Tongue (tissue), 2 donors: Measurements from ENCODE around the gene EIF4A3. TPM values are rescaled to one million over a fixed set of nuclear protein-coding genes. Genes with fewer than 3 reads are reported as not detected.

Experiments used
- DNase-seq: peaks from one replicate; pipeline ENCODE4 v3.0.0-alpha.2; 2015
- total RNA-seq: library from RNA; depleted of rRNA; stranded (reverse); fragments of >200 nt; gene quantifications from one replicate; pipeline ENCODE4 v1.2.3, GENCODE V29; 2014

EIF4A3 gene
- total RNA-seq, 1 donor from 2014 or later, result 88.5 TPM

DNA sequence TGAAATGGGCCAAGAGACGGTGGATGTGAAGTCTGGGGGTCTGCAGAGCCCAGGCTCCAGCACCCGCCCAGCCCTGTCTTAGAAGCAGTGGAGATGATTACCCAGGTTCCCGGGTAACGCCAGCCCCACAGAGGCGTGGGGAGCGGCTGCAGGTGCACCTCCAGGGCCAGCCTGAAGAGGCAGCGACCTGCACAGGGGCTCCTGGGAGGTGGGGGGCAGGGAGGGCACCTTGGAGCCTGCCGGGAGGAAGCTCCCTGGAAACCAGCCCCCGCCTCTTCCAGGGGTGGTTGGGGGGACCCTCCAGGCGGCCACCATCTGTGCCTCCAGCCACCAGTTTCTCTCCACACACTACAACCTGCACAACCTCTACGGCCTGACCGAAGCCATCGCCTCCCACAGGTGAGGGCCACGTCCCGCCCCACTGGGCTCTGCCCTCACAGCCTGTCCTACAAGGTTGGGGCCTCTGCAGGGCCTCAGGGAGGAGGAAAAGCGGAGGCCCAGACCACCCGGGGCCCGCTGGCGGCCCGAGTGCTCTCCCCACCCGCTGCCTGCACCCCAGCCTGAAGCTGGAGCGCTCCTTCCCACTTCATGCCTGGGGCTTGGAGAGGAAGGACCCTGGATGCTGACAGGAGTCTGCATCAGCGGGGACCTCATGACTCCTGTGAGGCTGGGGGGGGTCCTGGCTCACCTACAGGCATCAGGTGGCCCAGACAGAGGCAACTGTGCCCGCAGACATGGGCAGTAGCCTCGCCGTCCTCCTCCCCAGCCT lies 35.0 kb downstream of the EIF4A3 start:
- DNase-seq, result no peak

DNA sequence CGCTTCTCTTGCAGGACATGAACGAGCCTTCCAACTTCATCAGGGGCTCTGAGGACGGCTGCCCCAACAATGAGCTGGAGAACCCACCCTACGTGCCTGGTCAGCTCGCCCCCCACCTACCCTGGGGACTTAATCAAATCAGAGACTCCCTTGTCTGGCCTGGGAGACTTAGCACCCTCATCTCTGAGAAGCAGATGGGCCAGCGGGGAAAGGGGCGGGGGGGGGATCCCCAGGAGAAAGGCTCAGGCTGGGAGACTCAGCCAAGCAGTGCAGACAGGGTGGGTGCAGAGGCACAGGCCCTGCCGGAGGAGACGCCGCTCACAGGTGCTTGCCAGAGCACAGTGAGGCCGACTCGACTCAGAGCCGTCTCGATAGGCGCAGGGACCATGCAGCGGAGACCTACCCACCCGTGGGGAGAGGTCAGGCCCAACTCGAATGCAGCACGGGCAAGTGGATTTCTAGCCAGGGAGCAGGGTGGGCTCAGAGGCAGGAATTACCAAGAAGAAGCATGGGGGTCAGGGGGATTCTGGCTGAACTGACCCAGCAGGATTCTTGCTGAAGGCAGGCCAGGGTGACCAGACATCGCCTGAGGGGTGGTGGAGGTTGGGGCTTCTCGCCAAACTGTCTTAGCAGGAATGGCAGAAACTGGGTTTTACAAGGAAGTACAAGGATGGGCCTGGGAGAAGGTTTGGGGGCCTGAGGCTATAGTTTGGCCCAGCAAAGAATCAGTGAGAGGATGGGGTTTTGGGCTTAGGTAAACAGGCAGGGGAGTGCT lies 35.8 kb downstream of the EIF4A3 start:
- DNase-seq, result no peak

DNA sequence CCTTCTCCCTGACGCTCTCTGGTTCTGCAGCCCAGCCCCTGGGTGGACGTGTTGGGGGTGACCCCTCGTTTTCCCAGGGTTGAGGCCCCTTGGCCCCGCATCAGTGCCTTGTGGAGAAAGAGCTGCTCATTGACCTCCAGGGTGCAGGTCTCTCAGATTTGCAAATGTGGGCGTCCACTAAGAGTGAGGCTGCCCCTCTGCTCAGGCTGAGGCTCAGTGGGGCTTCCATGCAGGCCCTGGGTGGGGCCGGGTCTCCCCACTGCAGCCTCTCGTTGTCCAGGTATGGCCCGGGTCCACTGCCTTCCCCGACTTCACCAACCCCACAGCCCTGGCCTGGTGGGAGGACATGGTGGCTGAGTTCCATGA lies 36.5 kb downstream of the EIF4A3 start:
- DNase-seq, result no peak

DNA sequence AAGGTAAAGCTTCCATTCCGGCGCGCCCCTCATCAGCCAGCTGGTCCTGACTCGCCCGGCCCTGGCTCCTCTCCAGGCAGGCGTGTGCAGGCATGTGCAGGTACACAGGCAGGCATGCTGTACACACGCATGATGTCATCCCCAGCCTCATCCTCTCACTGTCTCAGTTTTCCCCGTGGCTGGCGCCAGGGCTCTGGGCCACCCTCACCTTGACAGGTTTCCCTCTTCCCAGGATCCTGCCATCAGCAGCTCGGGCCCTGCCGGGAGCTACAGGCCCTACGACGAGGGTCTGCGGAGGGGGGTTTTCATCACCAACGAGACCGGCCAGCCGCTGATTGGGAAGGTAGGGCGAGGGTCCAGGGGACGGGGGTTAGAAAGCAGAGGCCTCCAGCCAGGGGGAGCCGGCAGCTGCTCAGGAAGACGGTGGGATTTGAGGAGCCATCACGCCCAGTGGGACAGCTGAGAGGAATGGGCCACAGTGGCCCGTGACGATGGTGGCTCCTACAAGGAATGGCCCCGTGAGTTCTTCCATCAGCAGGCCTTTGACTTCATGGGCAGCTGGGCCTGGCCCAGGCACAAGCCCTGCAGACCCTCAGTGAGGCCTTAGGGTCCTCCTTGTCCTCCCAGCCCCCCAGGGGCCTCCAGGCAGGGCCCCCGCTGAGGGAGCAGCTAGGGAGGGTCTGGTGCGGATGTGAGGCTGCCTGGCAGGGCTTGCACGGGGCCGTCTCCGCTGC lies 37.0 kb downstream of the EIF4A3 start:
- DNase-seq, result peak; percentile 69

DNA sequence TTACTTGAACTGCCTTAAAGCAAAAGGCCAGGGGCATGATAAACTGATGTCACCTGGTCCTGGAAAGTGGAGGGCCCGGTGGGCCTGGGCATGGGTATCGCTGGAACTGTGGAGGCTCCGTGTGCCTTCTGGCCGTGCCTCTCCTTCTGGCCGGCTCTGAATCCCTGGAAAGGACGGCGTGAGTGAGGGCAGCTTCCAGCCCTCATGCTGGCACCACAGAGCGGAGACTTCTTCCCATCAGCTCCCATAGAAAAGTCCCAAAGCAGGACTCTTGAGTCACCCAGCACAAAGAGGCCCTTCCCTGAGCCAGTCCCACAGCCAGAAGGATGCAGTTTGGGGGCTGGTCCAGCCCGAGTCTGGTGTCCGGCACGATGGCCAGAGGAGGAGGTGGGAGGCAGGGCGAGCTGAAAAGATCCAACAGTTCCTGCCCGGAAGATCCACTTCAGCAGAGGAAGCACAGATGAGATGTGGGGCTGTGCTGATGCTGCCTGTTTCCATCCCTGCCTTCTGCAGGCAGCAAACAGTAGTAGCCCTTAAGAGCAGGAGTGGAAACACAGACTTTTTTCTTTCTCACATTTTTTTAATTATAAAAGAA lies 37.8 kb downstream of the EIF4A3 start:
- no peak for DNase-seq

DNA sequence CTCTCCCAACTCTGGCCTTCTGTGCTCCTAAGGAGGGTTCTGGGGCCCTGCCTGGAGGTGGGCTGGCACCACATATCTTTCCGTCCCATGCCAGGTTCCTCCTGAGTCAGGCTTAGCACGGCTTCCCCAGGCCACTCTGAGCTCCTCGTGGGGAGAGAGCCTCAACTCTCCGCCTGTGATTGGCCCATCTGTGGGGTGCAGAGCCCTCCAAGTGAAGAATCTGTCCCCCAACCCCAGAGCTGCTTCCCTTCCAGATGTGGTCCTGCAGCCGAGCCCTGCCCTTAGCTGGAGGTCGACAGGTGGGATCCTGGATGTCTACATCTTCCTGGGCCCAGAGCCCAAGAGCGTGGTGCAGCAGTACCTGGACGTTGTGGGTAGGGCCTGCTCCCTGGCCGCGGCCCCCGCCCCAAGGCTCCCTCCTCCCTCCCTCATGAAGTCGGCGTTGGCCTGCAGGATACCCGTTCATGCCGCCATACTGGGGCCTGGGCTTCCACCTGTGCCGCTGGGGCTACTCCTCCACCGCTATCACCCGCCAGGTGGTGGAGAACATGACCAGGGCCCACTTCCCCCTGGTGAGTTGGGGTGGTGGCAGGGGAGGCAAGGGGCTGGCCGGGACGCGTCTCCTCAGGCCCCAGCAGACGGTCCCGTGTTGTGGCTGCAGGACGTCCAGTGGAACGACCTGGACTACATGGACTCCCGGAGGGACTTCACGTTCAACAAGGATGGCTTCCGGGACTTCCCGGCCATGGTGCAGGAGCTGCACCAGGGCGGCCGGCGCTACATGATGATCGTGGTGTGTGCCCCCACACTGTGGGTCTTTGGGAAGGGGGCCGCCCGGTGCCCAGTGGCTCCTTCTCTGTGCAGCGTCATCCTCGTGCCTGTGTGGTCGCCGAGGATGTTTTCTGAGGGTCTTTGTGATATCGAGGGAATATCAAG lies 38.6 kb downstream of the EIF4A3 start:
- no peak for DNase-seq

DNA sequence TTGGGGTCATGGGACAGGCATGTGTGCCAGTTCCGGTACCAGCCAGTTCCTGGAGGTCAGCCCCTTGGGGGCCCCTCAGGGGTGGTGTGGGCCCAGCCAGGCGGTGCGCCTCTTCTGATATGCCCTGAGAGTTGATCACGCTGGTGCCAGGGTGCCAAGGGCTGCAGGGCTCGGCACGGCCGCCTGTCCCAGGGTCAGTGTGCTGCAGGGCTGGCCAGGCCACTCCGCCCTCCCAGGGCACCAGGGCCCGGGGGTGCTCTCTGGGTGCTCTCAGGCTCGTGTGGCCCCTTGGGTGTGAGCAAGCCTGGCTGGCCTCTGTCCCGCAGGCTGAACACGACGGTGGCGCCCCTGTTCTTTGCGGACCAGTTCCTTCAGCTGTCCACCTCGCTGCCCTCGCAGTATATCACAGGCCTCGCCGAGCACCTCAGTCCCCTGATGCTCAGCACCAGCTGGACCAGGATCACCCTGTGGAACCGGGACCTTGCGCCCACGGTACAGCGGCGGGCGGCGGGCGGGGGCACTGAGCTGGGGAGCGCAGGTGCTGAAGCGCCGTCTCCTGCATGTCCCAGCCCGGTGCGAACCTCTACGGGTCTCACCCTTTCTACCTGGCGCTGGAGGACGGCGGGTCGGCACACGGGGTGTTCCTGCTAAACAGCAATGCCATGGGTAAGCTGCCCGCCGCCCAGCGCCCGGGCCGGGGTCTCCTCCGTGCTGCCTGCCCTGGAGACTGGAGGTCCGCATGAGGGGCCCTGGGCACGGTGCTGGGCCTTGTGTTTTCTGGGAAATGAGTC lies 39.5 kb downstream of the EIF4A3 start:
- no peak for DNase-seq

DNA sequence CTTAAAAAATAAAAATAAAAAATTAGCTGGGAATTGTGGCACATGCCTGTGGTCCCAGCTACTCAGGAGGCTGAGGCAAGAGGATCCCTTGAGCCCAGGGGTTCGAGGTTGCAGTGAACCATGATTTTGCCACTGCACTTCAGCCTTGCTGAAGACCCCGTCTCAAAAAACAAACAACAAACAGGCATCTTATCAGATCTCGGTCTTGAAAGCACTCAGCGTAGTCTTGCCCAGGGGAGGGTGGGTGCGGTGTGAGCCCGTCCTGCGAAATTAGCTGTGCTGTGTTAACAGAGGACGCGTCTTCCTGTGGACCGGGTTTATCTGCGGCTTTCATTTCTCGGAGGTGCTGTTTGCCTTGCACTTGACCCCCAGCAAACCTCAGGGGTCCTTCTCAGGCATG lies 40.2 kb downstream of the EIF4A3 start:
- no peak for DNase-seq

DNA sequence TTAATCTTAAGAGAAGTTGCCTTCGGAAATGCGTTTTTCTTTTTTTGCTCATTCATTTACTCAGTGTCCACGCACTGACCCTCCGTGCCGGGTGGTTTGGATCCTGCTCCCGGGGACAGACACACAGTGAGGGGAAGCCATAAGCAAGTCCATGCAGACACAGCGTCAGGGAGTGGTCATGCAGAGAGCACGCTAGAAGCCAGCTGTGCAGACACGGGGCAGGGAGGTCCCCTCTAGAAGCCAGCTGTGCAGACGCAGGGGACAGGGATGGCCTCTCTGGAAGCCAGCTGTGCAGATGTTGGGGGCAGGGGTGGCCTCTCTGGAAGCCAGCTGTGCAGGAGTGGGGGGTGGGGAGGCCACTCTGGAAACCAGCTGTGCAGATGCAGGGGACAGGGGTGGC lies 40.8 kb downstream of the EIF4A3 start:
- peak; percentile 91 for DNase-seq

DNA sequence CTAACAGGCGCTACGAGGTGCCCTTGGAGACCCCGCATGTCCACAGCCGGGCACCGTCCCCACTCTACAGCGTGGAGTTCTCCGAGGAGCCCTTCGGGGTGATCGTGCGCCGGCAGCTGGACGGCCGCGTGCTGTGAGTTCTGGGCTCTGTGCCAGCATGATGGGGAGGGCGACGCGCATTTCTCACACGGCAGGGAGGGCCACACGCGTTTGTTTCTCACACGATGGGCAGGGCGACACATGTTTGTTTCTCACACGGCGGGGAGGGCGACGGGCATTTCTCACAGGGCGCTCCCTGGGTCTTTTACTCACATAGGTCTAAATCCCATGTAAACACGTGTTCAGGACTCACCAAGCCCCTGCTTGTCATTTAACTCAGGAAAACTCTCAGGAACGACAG lies 41.2 kb downstream of the EIF4A3 start:
- DNase-seq, result peak; percentile 86

DNA sequence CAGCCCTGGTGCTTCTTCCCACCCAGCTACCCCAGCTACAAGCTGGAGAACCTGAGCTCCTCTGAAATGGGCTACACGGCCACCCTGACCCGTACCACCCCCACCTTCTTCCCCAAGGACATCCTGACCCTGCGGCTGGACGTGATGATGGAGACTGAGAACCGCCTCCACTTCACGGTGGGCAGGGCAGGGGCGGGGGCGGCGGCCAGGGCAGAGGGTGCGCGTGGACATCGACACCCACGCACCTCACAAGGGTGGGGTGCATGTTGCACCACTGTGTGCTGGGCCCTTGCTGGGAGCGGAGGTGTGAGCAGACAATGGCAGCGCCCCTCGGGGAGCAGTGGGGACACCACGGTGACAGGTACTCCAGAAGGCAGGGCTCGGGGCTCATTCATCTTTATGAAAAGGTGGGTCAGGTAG lies 42.0 kb downstream of the EIF4A3 start:
- DNase-seq, result no peak

DNA sequence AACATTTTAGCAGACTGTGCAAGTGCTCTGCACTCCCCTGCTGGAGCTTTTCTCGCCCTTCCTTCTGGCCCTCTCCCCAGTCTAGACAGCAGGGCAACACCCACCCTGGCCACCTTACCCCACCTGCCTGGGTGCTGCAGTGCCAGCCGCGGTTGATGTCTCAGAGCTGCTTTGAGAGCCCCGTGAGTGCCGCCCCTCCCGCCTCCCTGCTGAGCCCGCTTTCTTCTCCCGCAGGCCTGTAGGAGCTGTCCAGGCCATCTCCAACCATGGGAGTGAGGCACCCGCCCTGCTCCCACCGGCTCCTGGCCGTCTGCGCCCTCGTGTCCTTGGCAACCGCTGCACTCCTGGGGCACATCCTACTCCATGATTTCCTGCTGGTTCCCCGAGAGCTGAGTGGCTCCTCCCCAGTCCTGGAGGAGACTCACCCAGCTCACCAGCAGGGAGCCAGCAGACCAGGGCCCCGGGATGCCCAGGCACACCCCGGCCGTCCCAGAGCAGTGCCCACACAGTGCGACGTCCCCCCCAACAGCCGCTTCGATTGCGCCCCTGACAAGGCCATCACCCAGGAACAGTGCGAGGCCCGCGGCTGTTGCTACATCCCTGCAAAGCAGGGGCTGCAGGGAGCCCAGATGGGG lies 42.5 kb downstream of the EIF4A3 start:
- DNase-seq, result no peak

DNA sequence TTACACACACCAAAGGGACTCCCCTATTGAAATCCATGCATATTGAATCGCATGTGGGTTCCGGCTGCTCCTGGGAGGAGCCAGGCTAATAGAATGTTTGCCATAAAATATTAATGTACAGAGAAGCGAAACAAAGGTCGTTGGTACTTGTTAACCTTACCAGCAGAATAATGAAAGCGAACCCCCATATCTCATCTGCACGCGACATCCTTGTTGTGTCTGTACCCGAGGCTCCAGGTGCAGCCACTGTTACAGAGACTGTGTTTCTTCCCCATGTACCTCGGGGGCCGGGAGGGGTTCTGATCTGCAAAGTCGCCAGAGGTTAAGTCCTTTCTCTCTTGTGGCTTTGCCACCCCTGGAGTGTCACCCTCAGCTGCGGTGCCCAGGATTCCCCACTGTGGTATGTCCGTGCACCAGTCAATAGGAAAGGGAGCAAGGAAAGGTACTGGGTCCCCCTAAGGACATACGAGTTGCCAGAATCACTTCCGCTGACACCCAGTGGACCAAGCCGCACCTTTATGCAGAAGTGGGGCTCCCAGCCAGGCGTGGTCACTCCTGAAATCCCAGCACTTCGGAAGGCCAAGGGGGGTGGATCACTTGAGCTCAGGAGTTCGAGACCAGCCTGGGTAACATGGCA lies 43.4 kb downstream of the EIF4A3 start:
- no peak for DNase-seq

DNA sequence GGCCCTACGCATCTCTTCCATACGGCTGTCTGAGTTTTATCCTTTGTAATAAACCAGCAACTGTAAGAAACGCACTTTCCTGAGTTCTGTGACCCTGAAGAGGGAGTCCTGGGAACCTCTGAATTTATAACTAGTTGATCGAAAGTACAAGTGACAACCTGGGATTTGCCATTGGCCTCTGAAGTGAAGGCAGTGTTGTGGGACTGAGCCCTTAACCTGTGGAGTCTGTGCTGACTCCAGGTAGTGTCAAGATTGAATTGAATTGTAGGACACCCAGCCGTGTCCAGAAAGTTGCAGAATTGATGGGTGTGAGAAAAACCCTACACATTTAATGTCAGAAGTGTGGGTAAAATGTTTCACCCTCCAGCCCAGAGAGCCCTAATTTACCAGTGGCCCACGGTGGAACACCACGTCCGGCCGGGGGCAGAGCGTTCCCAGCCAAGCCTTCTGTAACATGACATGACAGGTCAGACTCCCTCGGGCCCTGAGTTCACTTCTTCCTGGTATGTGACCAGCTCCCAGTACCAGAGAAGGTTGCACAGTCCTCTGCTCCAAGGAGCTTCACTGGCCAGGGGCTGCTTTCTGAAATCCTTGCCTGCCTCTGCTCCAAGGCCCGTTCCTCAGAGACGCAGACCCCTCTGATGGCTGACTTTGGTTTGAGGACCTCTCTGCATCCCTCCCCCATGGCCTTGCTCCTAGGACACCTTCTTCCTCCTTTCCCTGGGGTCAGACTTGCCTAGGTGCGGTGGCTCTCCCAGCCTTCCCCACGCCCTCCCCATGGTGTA lies 44.1 kb downstream of the EIF4A3 start:
- no peak for DNase-seq

DNA sequence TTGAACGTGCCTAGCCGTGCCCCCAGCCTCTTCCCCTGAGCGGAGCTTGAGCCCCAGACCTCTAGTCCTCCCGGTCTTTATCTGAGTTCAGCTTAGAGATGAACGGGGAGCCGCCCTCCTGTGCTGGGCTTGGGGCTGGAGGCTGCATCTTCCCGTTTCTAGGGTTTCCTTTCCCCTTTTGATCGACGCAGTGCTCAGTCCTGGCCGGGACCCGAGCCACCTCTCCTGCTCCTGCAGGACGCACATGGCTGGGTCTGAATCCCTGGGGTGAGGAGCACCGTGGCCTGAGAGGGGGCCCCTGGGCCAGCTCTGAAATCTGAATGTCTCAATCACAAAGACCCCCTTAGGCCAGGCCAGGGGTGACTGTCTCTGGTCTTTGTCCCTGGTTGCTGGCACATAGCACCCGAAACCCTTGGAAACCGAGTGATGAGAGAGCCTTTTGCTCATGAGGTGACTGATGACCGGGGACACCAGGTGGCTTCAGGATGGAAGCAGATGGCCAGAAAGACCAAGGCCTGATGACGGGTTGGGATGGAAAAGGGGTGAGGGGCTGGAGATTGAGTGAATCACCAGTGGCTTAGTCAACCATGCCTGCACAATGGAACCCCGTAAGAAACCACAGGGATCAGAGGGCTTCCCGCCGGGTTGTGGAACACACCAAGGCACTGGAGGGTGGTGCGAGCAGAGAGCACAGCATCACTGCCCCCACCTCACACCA lies 44.8 kb downstream of the EIF4A3 start:
- peak; percentile 34 for DNase-seq

DNA sequence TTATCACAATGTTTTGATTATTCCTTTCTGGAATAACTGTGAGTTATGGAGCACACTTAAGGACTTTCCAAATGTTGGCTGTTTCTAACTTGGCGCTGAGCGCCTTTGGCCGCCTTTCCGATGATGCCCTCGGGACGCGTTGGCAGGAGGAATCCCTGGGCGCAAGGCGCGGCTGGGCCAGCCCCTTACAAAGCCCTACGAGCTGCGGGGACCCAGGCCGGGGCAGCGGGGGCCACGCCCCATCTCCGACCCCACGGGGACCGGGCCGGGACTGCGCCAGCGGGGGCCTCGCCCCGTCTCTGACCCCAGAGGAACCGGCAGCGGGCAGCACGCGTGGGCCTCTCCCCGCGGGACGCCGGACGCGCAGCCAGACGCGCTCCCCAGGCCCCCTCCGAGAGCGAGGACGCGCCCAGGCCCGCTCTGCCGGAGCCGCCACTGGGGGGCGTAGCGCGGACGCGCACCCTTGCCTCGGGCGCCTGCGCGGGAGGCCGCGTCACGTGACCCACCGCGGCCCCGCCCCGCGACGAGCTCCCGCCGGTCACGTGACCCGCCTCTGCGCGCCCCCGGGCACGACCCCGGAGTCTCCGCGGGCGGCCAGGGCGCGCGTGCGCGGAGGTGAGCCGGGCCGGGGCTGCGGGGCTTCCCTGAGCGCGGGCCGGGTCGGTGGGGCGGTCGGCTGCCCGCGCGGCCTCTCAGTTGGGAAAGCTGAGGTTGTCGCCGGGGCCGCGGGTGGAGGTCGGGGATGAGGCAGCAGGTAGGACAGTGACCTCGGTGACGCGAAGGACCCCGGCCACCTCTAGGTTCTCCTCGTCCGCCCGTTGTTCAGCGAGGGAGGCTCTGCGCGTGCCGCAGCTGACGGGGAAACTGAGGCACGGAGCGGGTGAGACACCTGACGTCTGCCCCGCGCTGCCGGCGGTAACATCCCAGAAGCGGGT lies 45.6 kb downstream of the EIF4A3 start, which contains the start of gene GAA:
GAA (plus strand) TSS at position 571 of the 935 bp plus-strand sequence. CDS start 3,006 bp downstream, outside the sequence.
- peak; percentile 93 for DNase-seq

DNA sequence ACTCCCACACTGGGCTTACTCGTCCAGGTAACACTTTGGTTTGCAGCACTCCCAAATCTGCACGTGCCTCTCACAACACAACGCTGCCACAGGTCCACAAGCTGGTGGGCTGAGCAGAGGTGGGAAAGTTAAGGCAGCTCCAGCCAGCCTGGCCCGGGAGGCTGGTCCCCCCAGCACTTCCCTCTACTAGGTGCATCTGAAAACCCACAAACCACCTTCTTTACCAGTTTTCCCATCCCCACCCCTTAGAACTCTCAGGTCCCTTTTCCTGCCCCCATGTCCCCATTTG lies 46.9 kb downstream of the EIF4A3 start:
- no peak for DNase-seq
